ENCODE measurements around the gene NR1D2.

- TF ChIP-seq CTCF (IDR thresholded peaks at IDR 0.05) (no peak), POLR2A (IDR thresholded peaks at IDR 0.05) (no peak)
Observed at GRCh38 chr3:24005669-24006068, 60.6 kb downstream of the NR1D2 start.
